ENCODE data around the gene PROZ. TPM values are rescaled to one million over a fixed set of nuclear protein-coding genes. Genes with fewer than 3 reads are reported as not detected.

PROZ gene
- total and polyA plus RNA-seq, 9 of the 15 experiments (the other 6 are each of a cell fraction or from before 2014, with no cell fraction given): not detected

DNA sequence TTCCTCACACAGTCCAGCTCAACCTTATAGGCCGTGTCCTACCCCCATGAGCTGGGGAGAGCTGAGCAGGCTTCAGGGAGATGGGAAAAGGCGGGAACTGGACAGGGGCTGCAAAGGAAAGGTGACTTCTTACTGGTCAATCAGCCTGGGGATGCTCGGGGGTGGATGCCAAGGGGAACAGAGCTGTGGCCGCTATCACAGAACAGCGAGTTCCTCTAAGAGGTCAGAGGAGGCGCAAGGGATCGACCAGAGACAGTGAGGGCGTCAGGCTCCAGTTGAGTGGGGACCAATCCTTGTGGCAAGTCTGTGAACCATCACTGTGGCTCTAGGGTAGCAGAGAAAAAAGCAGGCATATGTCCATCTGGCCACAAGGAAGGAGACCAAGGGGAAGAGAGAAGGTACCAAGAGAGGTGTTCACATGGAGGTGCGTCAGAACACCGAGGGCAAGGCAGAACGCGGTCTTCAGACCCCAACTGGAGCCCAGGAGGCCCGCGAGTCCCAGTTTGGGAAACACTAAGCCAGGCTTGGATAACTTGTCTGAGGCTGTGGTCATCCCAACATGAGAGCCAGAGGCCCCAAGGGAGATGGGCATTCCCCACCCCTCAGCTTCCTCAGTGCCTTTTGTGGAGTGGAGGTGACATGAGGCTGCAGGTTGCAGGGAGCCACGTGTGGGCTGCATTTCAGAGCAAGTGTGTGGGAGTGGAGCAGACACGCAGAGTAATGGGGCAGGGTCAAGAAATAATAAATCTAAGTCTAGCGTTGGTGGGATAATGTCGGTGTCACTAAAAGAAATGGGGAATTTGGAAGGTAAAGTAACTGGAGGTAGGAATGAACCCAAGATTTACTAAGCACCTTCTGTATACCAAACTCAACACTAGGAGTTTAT is 31.9 kb upstream of the PROZ start (continued):
- TF ChIP-seq ZNF696 (CRISPR knock-in tag; conservative IDR thresholded peaks at IDR 0.05) (no peak), RBM17 (IDR thresholded peaks at IDR 0.05; ENCODE audit: borderline replicate concordance, low read depth, low read length) (no peak), DLX4 (CRISPR knock-in tag; IDR thresholded peaks at IDR 0.05) (no peak), GABPA (tag; conservative IDR thresholded peaks at IDR 0.05; ENCODE audit: low read depth) (no peak), SNIP1 (IDR thresholded peaks at IDR 0.05; ENCODE audit: low read depth) (no peak), ZZZ3 (IDR thresholded peaks at IDR 0.05) (no peak)
- TF ChIP-seq, protein P1, sequence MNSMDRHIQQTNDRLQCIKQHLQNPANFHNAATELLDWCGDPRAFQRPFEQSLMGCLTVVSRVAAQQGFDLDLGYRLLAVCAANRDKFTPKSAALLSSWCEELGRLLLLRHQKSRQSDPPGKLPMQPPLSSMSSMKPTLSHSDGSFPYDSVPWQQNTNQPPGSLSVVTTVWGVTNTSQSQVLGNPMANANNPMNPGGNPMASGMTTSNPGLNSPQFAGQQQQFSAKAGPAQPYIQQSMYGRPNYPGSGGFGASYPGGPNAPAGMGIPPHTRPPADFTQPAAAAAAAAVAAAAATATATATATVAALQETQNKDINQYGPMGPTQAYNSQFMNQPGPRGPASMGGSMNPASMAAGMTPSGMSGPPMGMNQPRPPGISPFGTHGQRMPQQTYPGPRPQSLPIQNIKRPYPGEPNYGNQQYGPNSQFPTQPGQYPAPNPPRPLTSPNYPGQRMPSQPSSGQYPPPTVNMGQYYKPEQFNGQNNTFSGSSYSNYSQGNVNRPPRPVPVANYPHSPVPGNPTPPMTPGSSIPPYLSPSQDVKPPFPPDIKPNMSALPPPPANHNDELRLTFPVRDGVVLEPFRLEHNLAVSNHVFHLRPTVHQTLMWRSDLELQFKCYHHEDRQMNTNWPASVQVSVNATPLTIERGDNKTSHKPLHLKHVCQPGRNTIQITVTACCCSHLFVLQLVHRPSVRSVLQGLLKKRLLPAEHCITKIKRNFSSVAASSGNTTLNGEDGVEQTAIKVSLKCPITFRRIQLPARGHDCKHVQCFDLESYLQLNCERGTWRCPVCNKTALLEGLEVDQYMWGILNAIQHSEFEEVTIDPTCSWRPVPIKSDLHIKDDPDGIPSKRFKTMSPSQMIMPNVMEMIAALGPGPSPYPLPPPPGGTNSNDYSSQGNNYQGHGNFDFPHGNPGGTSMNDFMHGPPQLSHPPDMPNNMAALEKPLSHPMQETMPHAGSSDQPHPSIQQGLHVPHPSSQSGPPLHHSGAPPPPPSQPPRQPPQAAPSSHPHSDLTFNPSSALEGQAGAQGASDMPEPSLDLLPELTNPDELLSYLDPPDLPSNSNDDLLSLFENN (IDR thresholded peaks at IDR 0.05; ENCODE audit: low read depth in 2 of 2, low read length in 2 of 2): no peak

All from K562 (cell line).